Vagina (tissue), 2 donors: ENCODE data around the gene PRKAG2.

ENCODE experiments used
- POLR2A ChIP-seq, 2 donors: fragments of 450-650 bp; IDR thresholded peaks; one replicate each; pipeline ENCODE4 v1.6.1; 2017; ENCODE audit warnings: antibody characterized with exemption in 2 of 2, mild to moderate bottlenecking in 2 of 2, moderate library complexity in 2 of 2
- POLR2AphosphoS5 ChIP-seq, 2 donors: sonication (generic); formaldehyde crosslinking; IDR thresholded peaks; one replicate each; pipeline ENCODE4 v1.9.0; 2017; ENCODE audit warnings: antibody characterized with exemption in 2 of 2, mild to moderate bottlenecking in 2 of 2, low read depth in 1 of 2; ENCODE audit not compliant: insufficient read depth in 1 of 2
- TF ChIP-seq, protein P1 (sequence below), 3 experiments: fragments of 450-650 bp in 2 of 3; fragments of 200-600 bp in 1 of 3; sonication (generic) in 1 of 3; IDR thresholded peaks; one replicate each; pipeline ENCODE4 v1.5.1; 2017 to 2019; ENCODE audit warnings: antibody characterized with exemption in 3 of 3, mild to moderate bottlenecking in 2 of 3, moderate library complexity in 2 of 3

- TF ChIP-seq POLR2AphosphoS5 (IDR thresholded peaks at IDR 0.05; ENCODE audit: insufficient read depth in 1 of 2, low read depth in 1 of 2), result no peak
- TF ChIP-seq POLR2A (IDR thresholded peaks at IDR 0.05), result no peak
- TF ChIP-seq, protein P1, sequence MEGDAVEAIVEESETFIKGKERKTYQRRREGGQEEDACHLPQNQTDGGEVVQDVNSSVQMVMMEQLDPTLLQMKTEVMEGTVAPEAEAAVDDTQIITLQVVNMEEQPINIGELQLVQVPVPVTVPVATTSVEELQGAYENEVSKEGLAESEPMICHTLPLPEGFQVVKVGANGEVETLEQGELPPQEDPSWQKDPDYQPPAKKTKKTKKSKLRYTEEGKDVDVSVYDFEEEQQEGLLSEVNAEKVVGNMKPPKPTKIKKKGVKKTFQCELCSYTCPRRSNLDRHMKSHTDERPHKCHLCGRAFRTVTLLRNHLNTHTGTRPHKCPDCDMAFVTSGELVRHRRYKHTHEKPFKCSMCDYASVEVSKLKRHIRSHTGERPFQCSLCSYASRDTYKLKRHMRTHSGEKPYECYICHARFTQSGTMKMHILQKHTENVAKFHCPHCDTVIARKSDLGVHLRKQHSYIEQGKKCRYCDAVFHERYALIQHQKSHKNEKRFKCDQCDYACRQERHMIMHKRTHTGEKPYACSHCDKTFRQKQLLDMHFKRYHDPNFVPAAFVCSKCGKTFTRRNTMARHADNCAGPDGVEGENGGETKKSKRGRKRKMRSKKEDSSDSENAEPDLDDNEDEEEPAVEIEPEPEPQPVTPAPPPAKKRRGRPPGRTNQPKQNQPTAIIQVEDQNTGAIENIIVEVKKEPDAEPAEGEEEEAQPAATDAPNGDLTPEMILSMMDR (IDR thresholded peaks at IDR 0.05), result no peak
Measured at GRCh38 chr7:151857412-151857811, 19.5 kb downstream of the PRKAG2 start.
